Spleen (tissue), 11 donors: ENCODE results near the gene NKAIN2. TPM values are rescaled to one million over a fixed set of nuclear protein-coding genes. Genes with fewer than 3 reads are reported as not detected.

Experiments used
- DNase-seq: peaks from one replicate; pipeline ENCODE4 v3.0.0-alpha.2; 2020
- H3K27ac ChIP-seq, 8 donors: fragments of 200-600 bp; sonication (generic) in 7 of 8; 1 replicate in 4 of 8; 2 replicates in 4 of 8; pipeline versions ENCODE4 v1.5.0 to v1.8.0; 2016 to 2021; ENCODE audit warnings: inconsistent platforms in 4 of 8, mild to moderate bottlenecking in 4 of 8, moderate library complexity in 1 of 8
- H3K27me3 ChIP-seq, 7 donors: fragments of 200-600 bp; sonication (generic) in 6 of 7; replicated peaks in 1 of 7; 1 replicate in 4 of 7; 2 replicates in 3 of 7; pipeline versions ENCODE4 v1.5.0 to v1.8.0; 2016 to 2021; ENCODE audit warnings: inconsistent platforms in 3 of 7, mild to moderate bottlenecking in 1 of 7
- H3K36me3 ChIP-seq, 6 donors: fragments of 200-600 bp; sonication (generic) in 5 of 6; 1 replicate in 4 of 6; 2 replicates in 2 of 6; pipeline versions ENCODE4 v1.5.0 to v1.8.0; 2016 to 2021; ENCODE audit warnings: inconsistent platforms in 2 of 6
- H3K4me1 ChIP-seq, 6 donors: fragments of 200-600 bp; sonication (generic) in 5 of 6; 1 replicate in 3 of 6; 2 replicates in 3 of 6; pipeline versions ENCODE4 v1.5.0 to v1.8.0; 2016 to 2021; ENCODE audit warnings: inconsistent platforms in 3 of 6
- H3K4me3 ChIP-seq, 8 donors: fragments of 200-600 bp; sonication (generic) in 7 of 8; 1 replicate in 4 of 8; 2 replicates in 4 of 8; pipeline versions ENCODE4 v1.5.0 to v1.8.0; 2016 to 2021; ENCODE audit warnings: inconsistent platforms in 4 of 8, mild to moderate bottlenecking in 4 of 8, moderate library complexity in 2 of 8
- H3K9me3 ChIP-seq, 8 donors: fragments of 200-600 bp; sonication (generic) in 7 of 8; 1 replicate in 4 of 8; 2 replicates in 4 of 8; pipeline versions ENCODE4 v1.5.0 to v1.8.0; 2016 to 2021; ENCODE audit warnings: inconsistent platforms in 4 of 8
- POLR2A ChIP-seq, 3 donors: fragments of 450-650 bp; IDR thresholded peaks; one replicate each; pipeline ENCODE4 v1.5.1; 2017; ENCODE audit warnings: antibody characterized with exemption in 3 of 3, mild to moderate bottlenecking in 1 of 3
- POLR2AphosphoS5 ChIP-seq, 3 donors: sonication (generic); formaldehyde crosslinking; IDR thresholded peaks; one replicate each; pipeline ENCODE4 v1.5.1; 2017; ENCODE audit warnings: antibody characterized with exemption in 3 of 3
- WGBS, 5 donors: extraction: QIAGEN DNeasy Blood & Tissue Kit in 3 of 5; methylation state at CpG; one replicate each; pipeline versions ENCODE4 v1.1.5 to v1.1.7; 2013 to 2018; 5-methylcytosine and 5-hydroxymethylcytosine counted together
- intact Hi-C: fragments of 100-400 bp; cut with DNase I; formaldehyde crosslinking; loops from one replicate; pipeline ENCODE4 v1.15.0; 2023; ENCODE audit warnings: low total_unique reads
- polyA plus RNA-seq, 3 donors: library from polyadenylated mRNA; stranded (reverse); fragments of 200-250 nt; gene quantifications; one replicate each; pipeline ENCODE4 v1.2.1, GENCODE V29; 2013
- total RNA-seq, 7 donors: library from RNA; depleted of rRNA in 3 of 7; stranded (reverse); fragments of >200 nt in 3 of 7; fragmentation: NEBNext Ultra II Directional in 4 of 7; extraction: Animal tissue kit (Norgen Biotek cat#: 25700) in 4 of 7; gene quantifications; one replicate each; pipeline versions ENCODE4 v1.1.0 to v1.2.1, GENCODE V29; 2016 to 2021
- TF ChIP-seq, protein P1 (sequence below), 11 experiments: fragments of 200-600 bp in 7 of 11; fragments of 450-650 bp in 4 of 11; sonication (generic) in 4 of 11; IDR thresholded peaks in 8 of 11; conservative IDR thresholded peaks in 3 of 11; 1 replicate in 7 of 11; 2 replicates in 4 of 11; pipeline versions ENCODE4 v1.4.0 to v1.8.0; 2016 to 2021; ENCODE audit warnings: antibody characterized with exemption in 11 of 11, inconsistent platforms in 4 of 11, mild to moderate bottlenecking in 1 of 11
- donor health status: healthy with polysubstance abuse.
- donor health status: DM: no; HTN: no; CAD: no; lungs with moderate emphysema.
- donor health status: DM: no; HTN: no; CAD: no.
- donor health status: Bipolar disorder and iron deficiency.
- donor health status: healthy.
- donor health status: DM: no; HTN: no; CAD: no.
- donor health status: DM: yes; HTN: yes; CAD: no.

Gene NKAIN2
- total and polyA plus RNA-seq, 10 donors: 0.13 to 0.51 (median 0.18) TPM; not detected in 4

DNA sequence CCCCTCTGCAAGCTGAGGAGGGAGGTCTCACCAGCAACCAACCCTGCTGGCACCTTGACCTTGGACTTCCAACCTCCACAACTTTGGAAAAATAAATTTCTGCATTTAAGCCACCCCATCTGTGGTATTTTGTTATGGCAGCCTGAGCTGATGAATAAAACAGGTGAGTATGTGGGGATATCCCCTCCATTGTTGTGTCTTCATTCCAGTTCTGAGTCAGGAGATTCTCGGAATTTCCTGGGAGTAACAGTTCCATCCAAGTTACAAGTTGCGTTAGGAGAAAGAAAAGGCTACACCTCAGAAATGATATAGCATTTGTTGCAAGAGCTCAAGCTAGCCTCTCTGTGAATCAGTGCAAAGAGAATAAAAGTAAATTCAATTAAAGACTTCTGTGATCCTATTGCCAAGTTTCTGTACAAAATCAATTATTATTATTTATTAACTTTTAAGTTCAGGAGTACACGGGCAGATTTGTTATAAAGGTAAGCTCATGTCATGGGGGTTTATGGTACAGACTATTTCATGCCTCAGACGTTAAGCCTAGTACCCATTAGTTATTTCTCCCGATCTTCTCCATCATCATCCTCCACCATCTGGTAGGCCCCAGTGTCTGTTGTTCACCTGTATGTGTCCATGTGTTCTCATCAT is 153.0 kb downstream of the NKAIN2 start:
- Histone ChIP-seq H3K9me3 (peaks cover 0 to 32% (median 21%) of the 10 kb centered on the region in 8 donors), H3K27me3 (no peaks in the 10 kb centered on the region), H3K4me1 (no peaks in the 10 kb centered on the region), H3K4me3 (no peak overlapping the region), H3K36me3 (no peaks in the 10 kb centered on the region), H3K27ac (no peak overlapping the region)
- no peak for DNase-seq
- WGBS, 5 donors: 87 to 96% (median 91%) methylated on average over 5 of the region's 5 CpGs
- TF ChIP-seq, protein P1, sequence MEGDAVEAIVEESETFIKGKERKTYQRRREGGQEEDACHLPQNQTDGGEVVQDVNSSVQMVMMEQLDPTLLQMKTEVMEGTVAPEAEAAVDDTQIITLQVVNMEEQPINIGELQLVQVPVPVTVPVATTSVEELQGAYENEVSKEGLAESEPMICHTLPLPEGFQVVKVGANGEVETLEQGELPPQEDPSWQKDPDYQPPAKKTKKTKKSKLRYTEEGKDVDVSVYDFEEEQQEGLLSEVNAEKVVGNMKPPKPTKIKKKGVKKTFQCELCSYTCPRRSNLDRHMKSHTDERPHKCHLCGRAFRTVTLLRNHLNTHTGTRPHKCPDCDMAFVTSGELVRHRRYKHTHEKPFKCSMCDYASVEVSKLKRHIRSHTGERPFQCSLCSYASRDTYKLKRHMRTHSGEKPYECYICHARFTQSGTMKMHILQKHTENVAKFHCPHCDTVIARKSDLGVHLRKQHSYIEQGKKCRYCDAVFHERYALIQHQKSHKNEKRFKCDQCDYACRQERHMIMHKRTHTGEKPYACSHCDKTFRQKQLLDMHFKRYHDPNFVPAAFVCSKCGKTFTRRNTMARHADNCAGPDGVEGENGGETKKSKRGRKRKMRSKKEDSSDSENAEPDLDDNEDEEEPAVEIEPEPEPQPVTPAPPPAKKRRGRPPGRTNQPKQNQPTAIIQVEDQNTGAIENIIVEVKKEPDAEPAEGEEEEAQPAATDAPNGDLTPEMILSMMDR (IDR thresholded peaks at IDR 0.05 in 8 of 11, conservative IDR thresholded peaks at IDR 0.05 in 3 of 11): no peak
- TF ChIP-seq POLR2A (IDR thresholded peaks at IDR 0.05): no peak
- no peak for TF ChIP-seq POLR2AphosphoS5 (IDR thresholded peaks at IDR 0.05)
- intact Hi-C loops: no loop called here

DNA sequence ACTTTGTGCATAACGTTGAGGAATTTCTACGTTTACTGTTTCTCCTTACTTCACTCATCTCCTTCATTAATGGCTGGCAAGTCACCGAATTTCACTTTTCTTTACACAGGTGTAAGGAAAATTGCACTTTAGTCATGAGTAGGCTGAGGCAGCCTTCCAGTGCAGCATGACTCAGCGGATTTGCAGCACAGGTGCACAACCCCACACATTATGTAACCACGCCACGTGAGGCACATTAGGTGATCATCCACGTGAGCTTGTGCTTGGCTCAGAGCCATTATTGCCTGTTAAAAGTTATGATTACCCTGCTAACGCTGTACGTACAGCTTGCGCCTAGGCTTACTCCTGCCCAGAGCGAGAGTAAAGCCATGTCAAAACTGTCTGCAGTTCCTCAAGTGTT is 158.8 kb downstream of the NKAIN2 start:
- Histone ChIP-seq H3K9me3 (no peaks in the 10 kb centered on the region), H3K36me3 (no peaks in the 10 kb centered on the region), H3K27ac (no peak overlapping the region), H3K27me3 (no peaks in the 10 kb centered on the region), H3K4me1 (no peaks in the 10 kb centered on the region), H3K4me3 (no peak overlapping the region)
- 68 to 81% (median 75%) methylated on average over 11 of the region's 11 CpGs for whole genome bisulfite sequencing, 5 donors
- intact Hi-C loops: no loop called here
- TF ChIP-seq, protein P1 (IDR thresholded peaks at IDR 0.05 in 8 of 11, conservative IDR thresholded peaks at IDR 0.05 in 3 of 11): no peak
- TF ChIP-seq POLR2AphosphoS5 (IDR thresholded peaks at IDR 0.05) (no peak), POLR2A (IDR thresholded peaks at IDR 0.05) (no peak)
- no peak for DNase-seq

DNA sequence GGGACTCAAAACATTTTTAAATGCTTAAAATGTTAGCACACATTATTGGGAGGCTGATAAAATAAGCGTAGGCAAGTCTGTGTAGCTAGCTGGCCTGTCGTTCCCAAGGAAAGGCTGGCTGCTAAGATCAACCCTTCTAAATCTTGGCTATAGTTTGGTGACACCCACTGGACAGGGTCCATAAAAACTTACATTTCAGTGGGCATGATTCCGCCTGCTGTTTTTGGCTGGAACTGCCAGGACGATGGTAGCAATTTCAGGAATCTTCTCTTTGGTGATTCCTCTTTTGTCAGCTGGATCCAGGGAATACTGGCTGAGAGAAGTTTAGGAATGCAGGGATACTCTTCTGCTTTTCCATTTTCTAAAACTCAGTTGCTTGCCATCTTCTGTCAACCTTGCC is 162.2 kb downstream of the NKAIN2 start:
- intact Hi-C loops: no loop called here
- 58 to 76% (median 72%) methylated on average over 4 of the region's 4 CpGs for WGBS, 5 donors

DNA sequence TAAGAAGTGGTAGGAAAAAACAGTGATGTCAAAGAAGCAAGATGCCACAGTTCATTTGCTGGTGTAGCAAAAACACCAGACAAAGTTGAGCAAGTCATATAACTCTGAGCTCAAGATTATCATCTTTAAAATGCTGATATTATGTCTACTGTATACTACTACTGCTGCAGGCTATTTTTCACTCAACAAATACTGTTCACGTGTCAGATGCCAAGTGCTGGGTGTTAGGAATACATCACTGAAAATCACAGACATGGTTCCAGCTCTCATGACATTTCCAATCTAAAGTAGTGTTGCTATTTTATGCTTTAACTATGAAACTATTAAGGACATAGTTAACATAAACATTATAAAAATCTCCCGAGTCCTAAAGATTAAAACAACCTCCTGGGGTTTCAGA is 163.0 kb downstream of the NKAIN2 start:
- Histone ChIP-seq H3K27me3 (no peaks in the 10 kb centered on the region), H3K4me3 (no peak overlapping the region), H3K9me3 (no peaks in the 10 kb centered on the region), H3K36me3 (no peaks in the 10 kb centered on the region), H3K4me1 (no peaks in the 10 kb centered on the region), H3K27ac (no peak overlapping the region)
- no peak for DNase-seq
- TF ChIP-seq POLR2AphosphoS5 (IDR thresholded peaks at IDR 0.05): no peak
- TF ChIP-seq, protein P1 (IDR thresholded peaks at IDR 0.05 in 8 of 11, conservative IDR thresholded peaks at IDR 0.05 in 3 of 11): no peak
- TF ChIP-seq POLR2A (IDR thresholded peaks at IDR 0.05): no peak
- intact Hi-C loops: no loop called here
- 48 to 81% (median 61%) methylated on average over 2 of the region's 2 CpGs for WGBS, 5 donors

More for the DNA sequence above, 162.2 kb downstream of the NKAIN2 start:
- DNase-seq: no peak
- H3K9me3 ChIP-seq: no peaks in the 10 kb centered on the region
- H3K4me3 ChIP-seq: no peak overlapping the region
- no peaks in the 10 kb centered on the region for H3K36me3 ChIP-seq
- H3K27me3 ChIP-seq: no peaks in the 10 kb centered on the region
- no peak overlapping the region for H3K27ac ChIP-seq
- H3K4me1 ChIP-seq: no peaks in the 10 kb centered on the region
- TF ChIP-seq, protein P1 (IDR thresholded peaks at IDR 0.05 in 8 of 11, conservative IDR thresholded peaks at IDR 0.05 in 3 of 11): no peak
- TF ChIP-seq POLR2A (IDR thresholded peaks at IDR 0.05) (no peak), POLR2AphosphoS5 (IDR thresholded peaks at IDR 0.05) (no peak)
